HL-60/S4 treated with retinoic acid at 250 ng/mL for 4 days and 3 days (cell line): Measurements from ENCODE around the gene ADAMTS20.
"Not testable (repeated sequence)": the region's sequence is repeated elsewhere in the genome, so short reads cannot be mapped to it uniquely, and the experiment has no call there.

Experiments
- in situ Hi-C: fragments of 300-500 bp; cut with MboI; formaldehyde crosslinking; loops from 2 replicates; pipeline ENCODE4 v1.7.0; 2022; ENCODE audit warnings: low sequenced_read_pairs

Gene ADAMTS20, protein sequence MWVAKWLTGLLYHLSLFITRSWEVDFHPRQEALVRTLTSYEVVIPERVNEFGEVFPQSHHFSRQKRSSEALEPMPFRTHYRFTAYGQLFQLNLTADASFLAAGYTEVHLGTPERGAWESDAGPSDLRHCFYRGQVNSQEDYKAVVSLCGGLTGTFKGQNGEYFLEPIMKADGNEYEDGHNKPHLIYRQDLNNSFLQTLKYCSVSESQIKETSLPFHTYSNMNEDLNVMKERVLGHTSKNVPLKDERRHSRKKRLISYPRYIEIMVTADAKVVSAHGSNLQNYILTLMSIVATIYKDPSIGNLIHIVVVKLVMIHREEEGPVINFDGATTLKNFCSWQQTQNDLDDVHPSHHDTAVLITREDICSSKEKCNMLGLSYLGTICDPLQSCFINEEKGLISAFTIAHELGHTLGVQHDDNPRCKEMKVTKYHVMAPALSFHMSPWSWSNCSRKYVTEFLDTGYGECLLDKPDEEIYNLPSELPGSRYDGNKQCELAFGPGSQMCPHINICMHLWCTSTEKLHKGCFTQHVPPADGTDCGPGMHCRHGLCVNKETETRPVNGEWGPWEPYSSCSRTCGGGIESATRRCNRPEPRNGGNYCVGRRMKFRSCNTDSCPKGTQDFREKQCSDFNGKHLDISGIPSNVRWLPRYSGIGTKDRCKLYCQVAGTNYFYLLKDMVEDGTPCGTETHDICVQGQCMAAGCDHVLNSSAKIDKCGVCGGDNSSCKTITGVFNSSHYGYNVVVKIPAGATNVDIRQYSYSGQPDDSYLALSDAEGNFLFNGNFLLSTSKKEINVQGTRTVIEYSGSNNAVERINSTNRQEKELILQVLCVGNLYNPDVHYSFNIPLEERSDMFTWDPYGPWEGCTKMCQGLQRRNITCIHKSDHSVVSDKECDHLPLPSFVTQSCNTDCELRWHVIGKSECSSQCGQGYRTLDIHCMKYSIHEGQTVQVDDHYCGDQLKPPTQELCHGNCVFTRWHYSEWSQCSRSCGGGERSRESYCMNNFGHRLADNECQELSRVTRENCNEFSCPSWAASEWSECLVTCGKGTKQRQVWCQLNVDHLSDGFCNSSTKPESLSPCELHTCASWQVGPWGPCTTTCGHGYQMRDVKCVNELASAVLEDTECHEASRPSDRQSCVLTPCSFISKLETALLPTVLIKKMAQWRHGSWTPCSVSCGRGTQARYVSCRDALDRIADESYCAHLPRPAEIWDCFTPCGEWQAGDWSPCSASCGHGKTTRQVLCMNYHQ (N-terminal part only)

DNA sequence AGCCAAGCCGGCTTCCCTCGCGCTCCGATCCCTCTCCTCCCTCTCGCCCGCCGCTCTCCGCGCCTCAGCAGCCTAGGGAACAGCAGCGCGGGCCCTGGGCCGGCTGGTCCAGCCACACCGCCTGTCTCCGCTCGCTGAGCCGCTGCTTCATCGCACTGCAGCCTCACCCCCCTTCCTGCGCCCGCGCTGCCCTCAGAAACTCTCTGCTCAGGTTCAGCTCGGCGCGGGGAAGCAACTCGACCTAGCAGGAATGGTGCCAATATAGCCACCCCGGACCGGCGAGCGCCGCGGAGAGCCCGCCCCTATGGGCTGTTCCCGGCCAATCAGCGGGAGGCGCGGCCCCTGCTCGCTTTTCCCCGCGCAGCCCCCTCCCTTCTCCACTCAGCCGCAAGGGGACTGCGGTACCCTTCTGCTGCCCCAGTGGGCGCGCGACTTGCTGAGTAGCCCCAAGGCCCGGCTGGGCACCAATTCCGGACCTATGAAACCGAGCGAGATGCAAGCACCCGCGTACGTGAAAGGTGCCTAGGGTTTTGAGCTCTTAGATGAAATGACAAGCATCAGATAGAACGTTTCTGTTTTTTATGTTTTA is at the start of gene ADAMTS20:
TSS of gene ADAMTS20 (minus strand) at position 233 of the 589 bp plus-strand sequence. CDS start 282 bp downstream, outside the sequence.
- in situ Hi-C loops: no loop called here

DNA sequence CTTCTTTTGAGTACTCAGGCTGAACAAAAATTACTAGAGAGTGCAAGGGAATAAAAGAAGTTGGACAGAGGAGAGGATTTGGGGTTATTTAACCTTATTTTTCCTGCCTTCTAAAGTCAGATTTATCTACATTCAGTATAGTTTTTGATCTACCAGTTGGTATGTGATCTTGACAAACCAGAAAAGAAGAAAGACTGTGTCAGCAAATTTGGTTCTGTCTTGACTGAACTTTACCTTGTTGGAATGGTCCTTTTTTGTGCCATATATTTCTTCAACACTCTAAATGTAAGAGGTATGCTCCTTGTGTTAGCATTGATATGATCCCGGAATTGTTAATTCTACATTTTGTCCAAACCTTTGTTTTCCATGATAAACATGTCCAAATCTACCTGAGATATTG is 47.7 kb upstream of the ADAMTS20 start:
- in situ Hi-C loops: no loop called here

DNA sequence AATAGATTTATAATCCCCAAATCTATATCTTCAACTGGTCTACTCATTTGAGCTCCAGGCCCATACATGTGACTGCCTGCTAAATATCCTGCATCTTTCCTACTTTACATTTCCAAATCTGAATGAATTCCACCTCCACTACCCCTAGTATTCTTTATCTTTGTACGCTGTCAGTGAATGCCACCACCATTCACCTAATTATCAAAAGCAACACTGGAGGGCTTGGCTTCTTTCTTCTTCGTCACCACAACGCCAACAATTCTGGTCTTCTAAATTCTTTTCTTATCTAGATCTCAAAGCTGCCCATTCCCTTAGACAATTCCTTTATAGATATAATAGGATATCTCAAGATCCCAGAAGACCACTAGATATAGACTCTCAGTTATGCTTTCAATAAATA is 47.1 kb upstream of the ADAMTS20 start:
- in situ Hi-C loops: no loop called here

DNA sequence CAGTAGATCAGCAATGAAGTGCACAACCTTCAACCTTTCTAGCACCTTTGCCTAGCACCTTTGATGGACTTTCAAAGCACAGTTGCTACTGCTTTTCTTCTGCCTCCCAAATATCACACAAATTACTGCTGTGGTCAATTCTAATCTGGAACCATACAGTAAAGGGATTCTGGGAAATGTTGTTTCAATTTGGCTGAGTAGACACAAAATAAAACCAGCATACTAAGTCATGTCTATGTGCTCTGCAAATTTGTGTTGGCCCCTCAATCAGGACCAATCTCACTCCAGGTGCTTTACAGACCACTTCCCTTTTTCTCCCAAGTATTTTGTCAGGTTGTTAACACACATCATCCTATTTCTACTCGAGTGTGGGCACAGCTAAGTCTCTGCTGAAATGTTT is 38.3 kb upstream of the ADAMTS20 start:
- in situ Hi-C loops: no loop called here

DNA sequence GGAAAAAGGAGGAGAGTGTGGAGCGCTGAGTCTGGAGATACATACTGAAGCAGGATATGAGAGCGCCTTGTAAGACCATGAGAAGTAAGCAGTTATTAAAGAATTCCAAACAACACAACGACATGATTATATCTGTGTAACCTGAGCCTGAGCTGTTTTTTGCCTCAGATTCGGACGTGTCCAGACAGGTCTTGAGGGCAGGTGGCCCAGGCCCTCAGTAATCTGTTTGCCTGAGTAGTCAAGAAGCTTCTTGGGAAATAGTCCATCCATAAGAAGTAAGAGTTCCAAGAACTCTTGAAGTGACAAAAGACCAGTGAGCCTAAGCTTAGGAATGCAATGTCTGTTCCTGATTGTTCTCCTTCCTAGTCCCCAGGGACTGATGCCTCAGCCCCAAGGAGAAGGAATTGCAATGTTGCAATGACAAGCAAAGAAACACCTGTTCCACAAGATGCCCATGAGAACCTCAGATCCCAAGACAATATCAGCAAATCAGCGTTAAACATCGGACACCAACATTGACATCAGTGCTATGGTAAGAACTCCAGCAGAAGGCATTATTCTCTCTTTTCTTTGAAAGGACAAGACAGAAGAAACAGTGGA is 34.7 kb upstream of the ADAMTS20 start:
- in situ Hi-C loops: no loop called here

DNA sequence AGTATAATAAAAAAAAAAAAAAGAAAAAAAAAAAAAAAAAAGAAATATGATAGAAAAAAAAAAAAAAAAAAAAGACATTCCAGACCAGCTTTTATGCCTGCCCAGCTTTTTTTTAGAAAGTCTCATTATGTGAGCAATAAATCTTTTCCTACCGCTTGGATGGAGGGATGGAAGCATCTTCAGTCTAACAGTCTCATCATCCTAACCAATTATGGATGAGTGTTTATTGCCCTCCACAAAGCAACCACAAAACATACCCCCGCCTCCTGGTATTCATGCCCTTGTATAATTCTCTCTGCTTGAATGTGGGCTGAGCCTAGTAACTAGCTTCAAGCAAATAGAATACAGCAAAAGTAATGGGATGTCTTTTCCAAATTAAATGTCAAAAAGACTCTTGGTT is 33.7 kb upstream of the ADAMTS20 start:
- in situ Hi-C loops: no loop called here

DNA sequence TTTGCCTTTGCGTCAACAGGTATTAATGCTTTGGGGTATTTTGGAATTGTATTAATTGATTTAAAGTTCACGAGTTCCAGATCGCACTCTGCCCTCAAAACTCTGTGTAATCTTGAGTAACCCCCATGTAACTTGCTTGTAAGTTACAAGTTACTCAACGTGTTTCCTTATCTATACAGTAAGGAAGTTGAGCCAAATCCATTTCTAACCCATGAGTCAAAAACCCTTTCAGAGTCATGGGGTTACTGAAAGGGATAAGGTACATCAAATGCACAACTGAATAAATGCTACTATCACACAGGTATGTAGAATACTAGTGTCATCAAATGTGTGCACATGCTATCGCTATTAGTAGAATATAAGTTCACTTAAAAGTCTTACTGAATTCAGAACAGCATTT is 28.6 kb upstream of the ADAMTS20 start:
- in situ Hi-C loops: no loop called here

DNA sequence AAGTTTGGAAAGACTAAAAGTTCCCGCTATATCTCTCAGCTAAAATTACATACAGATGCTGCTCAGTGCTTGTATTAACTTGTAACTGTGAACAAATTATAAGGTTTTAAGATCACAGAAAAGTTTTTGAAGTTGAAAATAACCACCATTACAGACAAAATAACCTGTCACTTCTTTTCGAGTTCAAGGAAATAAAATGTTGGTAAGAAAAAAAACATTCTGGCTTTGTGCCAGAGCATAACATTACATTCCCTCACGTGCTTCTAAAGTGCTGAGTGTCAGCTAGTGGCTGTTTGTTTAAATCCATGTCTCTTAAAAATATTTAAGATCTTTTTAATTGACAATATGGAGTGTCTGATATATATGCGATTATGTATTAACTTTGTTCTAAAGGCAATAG is 27.2 kb upstream of the ADAMTS20 start:
- in situ Hi-C loops: no loop called here

DNA sequence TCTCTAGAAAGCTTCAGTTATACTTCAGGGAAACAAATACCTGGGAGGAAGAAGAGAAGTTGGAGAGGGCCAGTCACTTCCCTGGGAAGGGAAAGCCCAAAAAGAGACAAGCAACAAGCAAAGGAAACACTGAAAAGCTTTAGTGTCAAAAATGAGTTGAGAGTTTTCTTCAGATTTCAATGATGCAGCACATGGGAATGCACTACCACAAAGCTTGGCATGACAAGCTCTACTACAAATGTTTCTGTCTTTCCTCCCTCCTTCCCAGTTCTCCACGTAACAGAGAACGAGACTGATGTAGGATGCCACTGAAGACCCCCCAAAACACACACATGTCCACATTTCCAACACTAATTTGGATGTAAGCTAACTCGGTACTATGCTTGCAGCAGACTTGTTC is 26.8 kb upstream of the ADAMTS20 start:
- in situ Hi-C loops: no loop called here

DNA sequence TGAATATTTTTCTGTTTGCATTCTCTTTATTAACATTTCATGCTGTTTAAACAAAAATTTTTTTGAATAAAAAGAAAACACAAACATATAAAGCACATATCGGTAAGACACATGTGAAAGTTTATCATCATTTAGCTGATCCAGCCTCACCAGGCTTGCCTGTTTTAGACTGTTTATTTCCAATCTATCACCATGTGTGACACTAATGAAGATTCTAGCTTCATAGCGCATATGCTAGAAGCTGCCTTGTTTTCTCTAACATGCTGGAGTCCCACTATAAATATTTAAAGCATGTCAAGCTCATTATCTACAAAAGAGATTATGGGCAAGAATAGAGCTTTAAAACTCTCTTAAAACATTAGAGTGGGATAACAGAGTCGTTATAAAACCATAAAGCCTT is 25.4 kb upstream of the ADAMTS20 start:
- in situ Hi-C loops: no loop called here

DNA sequence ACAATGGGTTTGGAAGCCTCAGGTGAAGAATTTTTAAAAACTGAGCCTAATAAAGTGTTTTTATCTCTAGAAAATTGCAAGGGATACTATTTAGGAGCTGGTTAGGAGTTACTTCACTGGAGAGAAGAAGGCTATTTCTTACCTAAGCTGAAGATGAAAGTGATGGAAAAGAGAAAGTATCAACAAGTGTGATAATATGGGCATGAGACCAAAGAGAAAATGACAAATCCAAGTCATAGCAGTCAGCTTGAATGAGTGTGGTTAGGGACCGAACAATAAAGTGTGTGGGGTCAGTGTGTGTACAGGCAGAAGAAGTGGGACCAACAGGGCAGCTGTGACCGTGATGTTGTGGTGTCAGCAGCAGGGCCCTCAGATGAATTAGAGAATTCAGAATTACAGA is 24.2 kb upstream of the ADAMTS20 start:
- in situ Hi-C loops: no loop called here

DNA sequence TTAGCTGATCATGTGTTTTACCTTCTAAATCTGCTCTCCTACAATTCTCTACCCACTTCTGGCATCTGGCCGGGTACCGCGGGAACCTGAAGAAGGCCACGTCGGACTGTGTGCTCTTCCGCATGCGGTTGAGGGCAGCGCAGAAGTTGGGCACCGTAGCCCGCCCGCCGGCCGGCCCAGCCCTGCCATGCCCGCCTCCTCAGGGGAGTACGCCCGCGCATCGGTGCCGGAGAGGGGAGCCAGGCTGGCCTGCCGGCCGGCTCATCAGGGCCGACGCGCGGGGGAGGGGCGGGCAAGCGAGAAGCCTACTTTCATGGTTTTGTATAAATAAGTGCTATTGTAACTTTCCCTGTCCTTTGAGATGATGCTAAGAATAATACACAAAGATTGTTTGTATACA is 19.9 kb upstream of the ADAMTS20 start:
- in situ Hi-C loops: no loop called here

DNA sequence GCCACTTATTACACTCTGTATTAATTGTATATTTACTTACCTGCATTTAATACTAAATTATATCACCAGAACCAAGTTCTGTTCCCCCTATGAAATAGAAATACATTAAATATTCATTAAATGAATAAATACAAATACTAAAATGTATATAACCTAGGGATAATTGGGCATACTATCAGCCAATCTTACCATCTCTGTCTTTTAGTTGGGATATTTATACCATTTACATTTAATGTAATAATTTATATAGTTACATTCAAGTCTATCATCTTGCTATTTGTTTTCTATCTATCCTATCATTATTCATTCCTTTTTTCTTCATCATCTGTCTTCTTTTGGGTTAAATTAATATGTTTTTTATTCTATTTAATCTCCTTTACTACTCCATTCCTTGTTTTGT is 4.1 kb upstream of the ADAMTS20 start:
- in situ Hi-C loops: no loop called here

DNA sequence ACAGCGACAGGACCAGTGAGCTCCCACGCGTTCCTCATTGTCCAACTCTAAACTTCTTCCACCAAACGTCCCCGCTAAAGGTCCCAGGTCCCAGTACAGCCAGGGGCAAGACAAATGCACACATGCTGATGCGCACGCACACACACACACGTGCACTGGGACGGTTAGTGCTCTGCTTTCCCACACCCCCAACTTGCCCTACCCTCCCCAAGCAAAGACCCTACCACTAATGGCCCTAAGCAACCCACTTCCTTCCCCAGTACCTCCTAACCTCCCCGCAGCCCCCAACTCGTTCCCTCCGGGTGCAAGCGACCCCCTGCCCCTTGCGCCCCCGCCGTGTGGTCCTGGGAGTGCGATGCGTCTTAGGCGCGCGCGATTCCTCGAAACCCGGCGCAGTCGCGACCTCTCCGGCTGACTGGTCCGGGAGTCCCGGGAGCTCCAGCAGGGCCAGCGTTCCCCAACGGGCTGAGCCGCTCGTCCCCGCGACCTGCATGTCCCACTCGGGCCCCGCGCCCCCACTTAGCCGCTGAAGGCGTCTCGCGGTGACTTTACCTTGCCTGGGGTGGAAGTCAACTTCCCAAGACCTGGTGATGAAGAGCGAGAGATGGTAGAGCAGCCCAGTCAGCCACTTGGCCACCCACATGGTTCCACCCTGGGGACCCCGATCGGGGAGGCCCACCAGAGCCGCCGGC is 578 bp downstream of the ADAMTS20 start:
- in situ Hi-C loops: no loop called here

DNA sequence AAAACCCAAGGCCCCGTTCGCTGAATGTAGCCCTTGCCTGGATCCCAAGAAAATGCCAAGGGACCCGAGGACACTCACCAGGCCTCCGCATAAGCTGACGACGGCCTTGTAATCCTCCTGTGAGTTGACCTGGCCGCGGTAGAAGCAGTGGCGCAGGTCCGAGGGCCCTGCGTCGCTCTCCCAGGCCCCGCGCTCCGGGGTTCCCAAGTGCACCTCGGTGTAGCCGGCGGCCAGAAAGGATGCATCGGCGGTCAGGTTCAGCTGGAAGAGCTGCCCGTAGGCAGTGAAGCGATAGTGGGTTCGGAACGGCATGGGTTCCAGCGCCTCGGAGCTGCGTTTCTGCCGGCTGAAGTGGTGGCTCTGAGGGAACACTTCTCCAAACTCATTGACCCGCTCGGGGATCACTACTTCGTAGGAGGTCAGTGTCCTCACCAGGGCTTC is 1.2 kb downstream of the ADAMTS20 start:
- in situ Hi-C loops: no loop called here

DNA sequence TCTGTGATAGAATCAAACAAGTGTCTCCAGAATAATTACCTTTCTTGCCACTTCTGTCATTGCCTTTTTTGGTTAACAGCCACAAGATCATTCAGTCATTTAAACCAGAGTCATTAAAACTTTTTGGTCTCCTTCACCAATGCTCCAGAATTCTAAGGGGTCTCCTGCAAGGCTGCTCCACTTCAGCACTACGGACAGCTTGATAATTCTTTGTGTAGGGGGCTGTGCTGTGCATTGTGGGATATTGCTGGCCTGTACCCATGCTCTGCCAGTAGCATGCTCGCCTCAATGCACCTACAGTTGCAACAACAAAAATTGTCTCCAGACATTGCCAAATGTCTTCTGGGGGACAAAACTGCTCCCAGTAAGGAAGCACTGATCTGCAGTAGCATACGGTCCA is 7.3 kb downstream of the ADAMTS20 start:
- in situ Hi-C loops: no loop called here

DNA sequence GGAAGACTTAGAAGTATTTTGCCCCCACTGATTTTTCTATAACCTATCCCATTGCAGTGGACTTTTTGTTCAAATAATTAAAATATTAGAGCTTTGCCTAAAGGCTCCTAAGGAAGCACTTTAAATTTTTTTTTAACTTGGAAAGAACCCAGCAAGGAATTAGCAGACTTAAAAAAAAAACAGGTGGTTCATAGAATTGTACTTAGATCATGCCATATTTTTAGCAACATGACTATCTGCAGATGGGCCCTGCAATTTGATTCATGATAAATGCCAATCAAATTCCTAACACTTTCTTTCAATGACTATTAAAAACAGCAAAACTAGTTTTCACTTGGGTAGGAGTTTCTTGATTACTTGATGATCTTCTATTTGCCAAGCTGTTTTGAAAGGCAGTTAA is 11.5 kb downstream of the ADAMTS20 start:
- in situ Hi-C loops: no loop called here

DNA sequence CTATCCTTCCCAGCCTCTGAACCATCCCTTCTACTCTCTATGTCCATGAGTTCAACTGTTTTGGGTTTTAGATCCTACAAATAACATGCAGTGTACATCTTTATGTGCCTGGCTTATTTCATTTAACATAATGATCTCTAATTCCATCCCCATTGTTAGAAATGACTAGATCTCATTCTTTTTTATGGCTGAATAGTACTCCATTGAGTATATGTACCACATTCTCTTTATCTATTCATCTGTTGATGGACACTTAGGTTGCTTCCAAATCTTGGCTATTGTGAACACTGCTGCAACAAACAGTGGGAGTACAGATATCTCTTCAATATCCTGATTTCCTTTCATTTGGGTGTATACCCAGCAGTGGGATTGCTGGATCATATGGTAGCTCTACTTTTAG is 14.3 kb downstream of the ADAMTS20 start:
- in situ Hi-C loops: not testable (repeated sequence)

DNA sequence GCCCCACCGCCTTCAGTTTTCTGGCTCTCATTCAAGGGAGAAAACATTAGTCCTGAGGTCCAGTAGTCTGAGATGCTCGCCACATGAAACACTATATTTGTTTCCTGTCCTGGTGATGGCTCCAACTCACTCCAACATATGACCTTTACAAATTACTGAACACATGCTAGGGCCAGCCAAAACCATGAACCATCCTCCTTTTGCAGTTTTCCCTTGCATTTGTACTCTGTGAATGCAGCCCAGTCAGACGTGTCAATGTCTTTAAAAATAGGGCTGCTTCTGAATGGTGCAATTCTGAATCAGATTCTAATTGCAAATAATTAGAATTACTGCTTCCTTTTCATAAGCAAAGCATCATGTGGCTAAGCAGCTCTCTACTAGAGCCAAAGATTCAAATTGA is 36.0 kb downstream of the ADAMTS20 start:
- in situ Hi-C loops: no loop called here

DNA sequence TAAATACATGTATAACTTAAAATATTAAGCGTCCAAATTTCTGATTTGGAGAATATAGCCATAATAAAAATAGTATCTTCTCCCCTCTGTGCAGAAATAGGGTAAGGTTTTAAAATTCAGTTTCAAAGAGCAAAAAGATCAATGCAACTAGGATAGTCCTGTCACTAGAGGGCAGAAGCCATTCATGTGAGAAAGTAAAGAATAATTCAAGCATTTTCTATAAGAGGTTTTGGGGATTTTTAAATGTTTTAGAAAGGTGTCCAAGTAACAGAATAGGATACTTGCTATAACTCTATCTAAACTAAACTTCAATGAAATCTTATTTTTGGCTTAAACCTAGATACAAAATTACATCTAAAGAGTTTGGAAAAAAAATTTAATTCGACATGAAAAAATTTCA is 50.3 kb downstream of the ADAMTS20 start:
- in situ Hi-C loops: no loop called here
